ENCODE measurements around the gene CXCL13.
A peak's percentile ranks its signal among the peaks of the same experiment; 100 is the strongest.

CXCL13 gene

GRCh38 chr4:77593993-77594392 is 11.6 kb upstream of the CXCL13 start:
- no peak for DNase-seq
- Histone ChIP-seq H2AFZ (ENCODE audit: low read length) (no peak overlapping the region), H3K9me3 (replicated peaks; ENCODE audit: insufficient read depth, low read length) (no peaks in the 10 kb centered on the region), H3K36me3 (replicated peaks; ENCODE audit: insufficient read depth, low read length) (no peaks in the 10 kb centered on the region), H4K20me1 (ENCODE audit: insufficient read depth, low read length) (no peaks in the 10 kb centered on the region), H3K4me1 (ENCODE audit: low read length) (peaks cover 23% of the 10 kb centered on the region), H3K4me3 (ENCODE audit: low read length) (no peak overlapping the region), H3K79me2 (ENCODE audit: low read length) (no peaks in the 10 kb centered on the region), H3K9ac (ENCODE audit: low read length) (no peak overlapping the region), H3K27ac (ENCODE audit: low read length) (no peak overlapping the region), H3K9me2 (replicated peaks; ENCODE audit: insufficient read depth, low read length) (no peaks in the 10 kb centered on the region), H3F3A (ENCODE audit: insufficient read depth, low read length) (no peaks in the 10 kb centered on the region), H3K4me2 (ENCODE audit: low read depth, low read length) (no peak overlapping the region), H3K27me3 (replicated peaks; ENCODE audit: insufficient read depth, low read length) (no peaks in the 10 kb centered on the region)
- TF ChIP-seq CTCF (IDR thresholded peaks at IDR 0.05; ENCODE audit: low read length) = no peak
- no peak for TF ChIP-seq EZH2phosphoT487 (IDR thresholded peaks at IDR 0.05; ENCODE audit: low read length)
- no peak for TF ChIP-seq EZH2 (optimal IDR thresholded peaks at IDR 0.05; ENCODE audit: low read depth, low read length)

- H3K36me3 ChIP-seq (replicated peaks; ENCODE audit: insufficient read depth, low read length) = no peaks in the 10 kb centered on the region
- DNase-seq = no peak
Observed at GRCh38 chr4:77595364-77595973, 10.2 kb upstream of the CXCL13 start.

GRCh38 chr4:77599378-77599777 is 6.2 kb upstream of the CXCL13 start:
- H3K27me3 ChIP-seq (replicated peaks; ENCODE audit: insufficient read depth, low read length) = no peaks in the 10 kb centered on the region
- TF ChIP-seq CTCF (IDR thresholded peaks at IDR 0.05; ENCODE audit: low read length) = peak; percentile 66
- no peak for TF ChIP-seq EZH2phosphoT487 (IDR thresholded peaks at IDR 0.05; ENCODE audit: low read length)
- H3K9me3 ChIP-seq (replicated peaks; ENCODE audit: insufficient read depth, low read length) = no peaks in the 10 kb centered on the region
- no peak overlapping the region for H3K9ac ChIP-seq (ENCODE audit: low read length)
- H3K4me3 ChIP-seq (ENCODE audit: low read length) = no peak overlapping the region
- H3K9me2 ChIP-seq (replicated peaks; ENCODE audit: insufficient read depth, low read length) = no peaks in the 10 kb centered on the region
- peak; percentile 44 for DNase-seq
- H4K20me1 ChIP-seq (ENCODE audit: insufficient read depth, low read length) = no peaks in the 10 kb centered on the region
- no peaks in the 10 kb centered on the region for H3K79me2 ChIP-seq (ENCODE audit: low read length)
- H3K27ac ChIP-seq (ENCODE audit: low read length) = no peak overlapping the region
- peaks cover 8% of the 10 kb centered on the region; the same call in 1 of the 2 replicates for H3F3A ChIP-seq (ENCODE audit: insufficient read depth, low read length)
- peaks cover 23% of the 10 kb centered on the region for H3K4me1 ChIP-seq (ENCODE audit: low read length)
- H3K36me3 ChIP-seq (replicated peaks; ENCODE audit: insufficient read depth, low read length) = no peaks in the 10 kb centered on the region
- H3K4me2 ChIP-seq (ENCODE audit: low read depth, low read length) = no peak overlapping the region
- no peak overlapping the region for H2AFZ ChIP-seq (ENCODE audit: low read length)

More at GRCh38 chr4:77595364-77595973, 10.2 kb upstream of the CXCL13 start:
- Histone ChIP-seq H3K27ac (ENCODE audit: low read length) (no peak overlapping the region), H3K9ac (ENCODE audit: low read length) (no peak overlapping the region), H3K4me2 (ENCODE audit: low read depth, low read length) (no peak overlapping the region), H3K9me3 (replicated peaks; ENCODE audit: insufficient read depth, low read length) (no peaks in the 10 kb centered on the region), H3K79me2 (ENCODE audit: low read length) (no peaks in the 10 kb centered on the region), H3K9me2 (replicated peaks; ENCODE audit: insufficient read depth, low read length) (no peaks in the 10 kb centered on the region), H3F3A (ENCODE audit: insufficient read depth, low read length) (no peaks in the 10 kb centered on the region), H2AFZ (ENCODE audit: low read length) (no peak overlapping the region), H3K27me3 (replicated peaks; ENCODE audit: insufficient read depth, low read length) (no peaks in the 10 kb centered on the region), H3K4me3 (ENCODE audit: low read length) (no peak overlapping the region), H4K20me1 (ENCODE audit: insufficient read depth, low read length) (no peaks in the 10 kb centered on the region), H3K4me1 (ENCODE audit: low read length) (peaks cover 14% of the 10 kb centered on the region)
- TF ChIP-seq EZH2phosphoT487 (IDR thresholded peaks at IDR 0.05; ENCODE audit: low read length) (no peak), CTCF (IDR thresholded peaks at IDR 0.05; ENCODE audit: low read length) (no peak), EZH2 (optimal IDR thresholded peaks at IDR 0.05; ENCODE audit: low read depth, low read length) (no peak)
